ENCODE measurements around the gene GKN1.
A peak's percentile ranks its signal among the peaks of the same experiment; 100 is the strongest.

Gene GKN1

GRCh38 chr2:69022548-69022947, 48.1 kb downstream of the GKN1 start:
- no peak overlapping the region for H3K27ac ChIP-seq
- CTCF ChIA-PET: interaction anchor here (1.2 kb wide), 1 partner anchor 10 kb away, joined by 3 read pairs; no protein-coding TSS in a partner anchor
- POLR2A ChIA-PET (ENCODE audit: low non-redundant PET): no interaction called here

DNA sequence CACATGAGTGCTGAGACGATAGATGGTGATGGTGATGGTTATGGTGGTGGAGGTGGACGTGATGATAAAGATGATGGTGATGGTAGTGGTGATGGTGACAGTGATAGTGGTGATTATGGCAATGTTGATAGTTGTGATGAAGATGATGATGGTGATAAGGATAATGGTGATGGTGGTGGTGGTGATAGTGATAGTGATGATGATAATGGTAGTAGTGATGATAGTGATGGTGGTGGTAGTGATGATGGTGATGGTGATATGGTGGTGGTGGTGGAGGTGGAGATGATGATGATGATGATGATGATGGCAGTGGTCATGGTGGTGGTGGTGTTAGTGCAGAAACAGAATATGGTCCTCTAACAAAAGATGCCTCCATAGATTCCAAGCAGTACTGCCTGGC, 48.8 kb downstream of the GKN1 start:
- TF ChIP-seq, protein P1, sequence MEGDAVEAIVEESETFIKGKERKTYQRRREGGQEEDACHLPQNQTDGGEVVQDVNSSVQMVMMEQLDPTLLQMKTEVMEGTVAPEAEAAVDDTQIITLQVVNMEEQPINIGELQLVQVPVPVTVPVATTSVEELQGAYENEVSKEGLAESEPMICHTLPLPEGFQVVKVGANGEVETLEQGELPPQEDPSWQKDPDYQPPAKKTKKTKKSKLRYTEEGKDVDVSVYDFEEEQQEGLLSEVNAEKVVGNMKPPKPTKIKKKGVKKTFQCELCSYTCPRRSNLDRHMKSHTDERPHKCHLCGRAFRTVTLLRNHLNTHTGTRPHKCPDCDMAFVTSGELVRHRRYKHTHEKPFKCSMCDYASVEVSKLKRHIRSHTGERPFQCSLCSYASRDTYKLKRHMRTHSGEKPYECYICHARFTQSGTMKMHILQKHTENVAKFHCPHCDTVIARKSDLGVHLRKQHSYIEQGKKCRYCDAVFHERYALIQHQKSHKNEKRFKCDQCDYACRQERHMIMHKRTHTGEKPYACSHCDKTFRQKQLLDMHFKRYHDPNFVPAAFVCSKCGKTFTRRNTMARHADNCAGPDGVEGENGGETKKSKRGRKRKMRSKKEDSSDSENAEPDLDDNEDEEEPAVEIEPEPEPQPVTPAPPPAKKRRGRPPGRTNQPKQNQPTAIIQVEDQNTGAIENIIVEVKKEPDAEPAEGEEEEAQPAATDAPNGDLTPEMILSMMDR (conservative IDR thresholded peaks at IDR 0.05; ENCODE audit: low read depth): no peak
- no peak for DNase-seq (ENCODE audit: low spot score)
- H3K27ac ChIP-seq: no peak overlapping the region
- POLR2A ChIA-PET (ENCODE audit: low non-redundant PET): no interaction called here
- CTCF ChIA-PET: interaction anchor here (0.7 to 1.2 kb wide), 2 partner anchors 11 to 204 kb away, joined by 3 read pairs; no protein-coding TSS in a partner anchor

More at GRCh38 chr2:69022548-69022947, 48.1 kb downstream of the GKN1 start:
- TF ChIP-seq, protein P1 (conservative IDR thresholded peaks at IDR 0.05; ENCODE audit: low read depth): no peak
- peak; percentile 73 for DNase-seq (ENCODE audit: low spot score)

- CTCF ChIA-PET: interaction anchor here (0.6 kb wide), 1 partner anchor 57 kb away, joined by 3 read pairs; no protein-coding TSS in a partner anchor
- no peak overlapping the region for H3K27ac ChIP-seq
- POLR2A ChIA-PET (ENCODE audit: low non-redundant PET): no interaction called here
- TF ChIP-seq, protein P1 (conservative IDR thresholded peaks at IDR 0.05; ENCODE audit: low read depth): no peak
- DNase-seq (ENCODE audit: low spot score): no peak
Observed at GRCh38 chr2:69026026-69026425, 51.6 kb downstream of the GKN1 start.

DNA sequence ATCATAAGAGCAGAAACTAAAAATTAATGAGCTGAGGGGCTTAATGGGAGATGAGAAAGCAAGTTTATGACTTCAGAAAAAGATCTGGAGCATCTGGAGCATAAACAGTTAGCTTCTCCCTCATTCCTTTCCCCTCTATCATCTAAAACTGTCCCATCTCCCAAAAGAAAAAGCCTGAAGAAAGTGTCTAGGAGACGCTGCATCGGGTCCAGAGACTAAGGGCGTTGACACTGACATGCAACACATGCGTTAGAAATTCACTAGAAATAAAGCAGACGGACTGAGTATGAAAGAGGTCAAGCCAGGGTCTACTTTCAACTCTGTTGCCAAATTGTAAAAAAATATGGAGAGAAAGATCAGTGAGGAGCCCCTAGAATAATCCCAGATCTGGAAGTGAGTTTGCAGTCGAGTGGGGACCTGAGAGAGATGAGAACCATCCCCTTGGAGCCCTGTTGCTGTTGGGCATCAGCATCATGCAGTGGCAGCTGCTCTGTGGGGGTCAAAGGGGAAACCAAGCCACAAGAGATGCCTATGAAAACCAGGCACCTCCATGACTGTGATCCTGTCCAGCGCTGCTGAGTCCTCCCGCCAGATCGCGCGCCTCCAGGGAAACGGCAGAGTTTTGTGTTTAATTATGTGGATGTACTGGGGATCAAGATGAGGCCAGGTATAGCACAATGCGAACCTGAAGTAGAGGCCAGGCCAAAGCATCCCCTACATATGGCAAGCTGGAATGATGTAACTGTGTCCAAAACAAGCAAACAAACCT, 52.4 kb downstream of the GKN1 start:
- ChIA-PET POLR2A (ENCODE audit: low non-redundant PET) (no interaction called here), CTCF (interaction anchor here (0.6 kb wide), 2 partner anchors 56 to 965 kb away, joined by 3 read pairs; no protein-coding TSS in a partner anchor)
- H3K27ac ChIP-seq: no peak overlapping the region
- TF ChIP-seq, protein P1 (conservative IDR thresholded peaks at IDR 0.05; ENCODE audit: low read depth): no peak
- DNase-seq (ENCODE audit: low spot score): no peak
